NCI-H2107 treated with DMSO at 0.1 percent for 48 hours (cell line): ENCODE results near the gene GNAT3.

Experiments used
- DNase-seq: peaks from one replicate; lab custom pipeline; 2025; ENCODE audit not compliant: unreplicated experiment; lab: John Stamatoyannopoulos, UW

The GNAT3 gene

GRCh38 chr7:80467069-80467468, 44.8 kb downstream of the GNAT3 start:
- DNase-seq = no peak

- no peak for DNase-seq
These were observed 45.2 kb downstream of the GNAT3 start for GRCh38 chr7:80466636-80467035.

GRCh38 chr7:80464211-80464610, 47.7 kb downstream of the GNAT3 start:
- no peak for DNase-seq

GRCh38 chr7:80463272-80463920, 48.5 kb downstream of the GNAT3 start:
- no peak for DNase-seq

GRCh38 chr7:80460857-80461256, 51.0 kb downstream of the GNAT3 start:
- DNase-seq = no peak

- no peak for DNase-seq
These were observed 51.9 kb downstream of the GNAT3 start for GRCh38 chr7:80459776-80460510.

- DNase-seq = no peak
These were observed 52.8 kb downstream of the GNAT3 start for GRCh38 chr7:80458822-80459725.

- DNase-seq = peak; percentile 48
These were observed 58.0 kb downstream of the GNAT3 start for GRCh38 chr7:80453699-80454340.

GRCh38 chr7:80450621-80451308, 61.1 kb downstream of the GNAT3 start:
- DNase-seq = no peak

GRCh38 chr7:80449836-80450235, 62.0 kb downstream of the GNAT3 start:
- no peak for DNase-seq

- no peak for DNase-seq
These were observed 66.5 kb downstream of the GNAT3 start for GRCh38 chr7:80445351-80445750.

GRCh38 chr7:80444811-80445210, 67.1 kb downstream of the GNAT3 start:
- no peak for DNase-seq

GRCh38 chr7:80443325-80443724, 68.5 kb downstream of the GNAT3 start:
- no peak for DNase-seq

- no peak for DNase-seq
These were observed 71.0 kb downstream of the GNAT3 start for GRCh38 chr7:80440883-80441282.

- no peak for DNase-seq
These were observed 71.7 kb downstream of the GNAT3 start for GRCh38 chr7:80439894-80440821.

GRCh38 chr7:80435521-80435920, 76.3 kb downstream of the GNAT3 start:
- no peak for DNase-seq

GRCh38 chr7:80434047-80434446, 77.8 kb downstream of the GNAT3 start:
- no peak for DNase-seq

GRCh38 chr7:80432166-80432565, 79.7 kb downstream of the GNAT3 start:
- no peak for DNase-seq

- DNase-seq = no peak
These were observed 82.7 kb downstream of the GNAT3 start for GRCh38 chr7:80429181-80429580.
